ENCODE data around the gene XG. TPM values are rescaled to one million over a fixed set of nuclear protein-coding genes. Genes with fewer than 3 reads are reported as not detected.
"Not testable (repeated sequence)": the region's sequence is repeated elsewhere in the genome, so short reads cannot be mapped to it uniquely, and the experiment has no call there.

The XG gene
- polyA plus RNA-seq, 4 donors: 0.24 to 0.56 (median 0.31) TPM

GRCh38 chrX:2774776-2775175 lies 22.9 kb downstream of the XG start:
- DNase-seq (ENCODE audit: low read depth in 4 of 4, low spot score in 3 of 4): no peak

GRCh38 chrX:2780472-2781225 lies 28.8 kb downstream of the XG start:
- not testable (repeated sequence) for DNase-seq (ENCODE audit: low read depth in 4 of 4, low spot score in 3 of 4)

- DNase-seq (ENCODE audit: low read depth in 4 of 4, low spot score in 3 of 4): no peak
Measured at GRCh38 chrX:2781226-2781571, 29.4 kb downstream of the XG start.

- DNase-seq (ENCODE audit: low read depth in 4 of 4, low spot score in 3 of 4): no peak
Measured at GRCh38 chrX:2781698-2782097, 29.9 kb downstream of the XG start.

- no peak for DNase-seq (ENCODE audit: low read depth in 4 of 4, low spot score in 3 of 4)
Measured at GRCh38 chrX:2782171-2782570, 30.3 kb downstream of the XG start.

GRCh38 chrX:2782778-2783177 lies 30.9 kb downstream of the XG start:
- DNase-seq (ENCODE audit: low read depth in 4 of 4, low spot score in 3 of 4): no peak

GRCh38 chrX:2784026-2784425 lies 32.2 kb downstream of the XG start:
- no peak for DNase-seq (ENCODE audit: low read depth in 4 of 4, low spot score in 3 of 4)

GRCh38 chrX:2785538-2785937 lies 33.7 kb downstream of the XG start:
- no peak for DNase-seq (ENCODE audit: low read depth in 4 of 4, low spot score in 3 of 4)

GRCh38 chrX:2788980-2789379 lies 37.1 kb downstream of the XG start:
- DNase-seq (ENCODE audit: low read depth in 4 of 4, low spot score in 3 of 4): no peak

- DNase-seq (ENCODE audit: low read depth in 4 of 4, low spot score in 3 of 4): no peak
Measured at GRCh38 chrX:2789569-2789968, 37.7 kb downstream of the XG start.

GRCh38 chrX:2793752-2794151 lies 41.9 kb downstream of the XG start:
- DNase-seq (ENCODE audit: low read depth in 4 of 4, low spot score in 3 of 4): no peak

- no peak for DNase-seq (ENCODE audit: low read depth in 4 of 4, low spot score in 3 of 4)
Measured at GRCh38 chrX:2794336-2794735, 42.5 kb downstream of the XG start.

GRCh38 chrX:2796808-2797207 lies 45.0 kb downstream of the XG start:
- not testable (repeated sequence) for DNase-seq (ENCODE audit: low read depth in 4 of 4, low spot score in 3 of 4)

- no peak for DNase-seq (ENCODE audit: low read depth in 4 of 4, low spot score in 3 of 4)
Measured at GRCh38 chrX:2799369-2799768, 47.5 kb downstream of the XG start.

- DNase-seq (ENCODE audit: low read depth in 4 of 4, low spot score in 3 of 4): not testable (repeated sequence)
Measured at GRCh38 chrX:2799980-2800379, 48.1 kb downstream of the XG start.

- DNase-seq (ENCODE audit: low read depth in 4 of 4, low spot score in 3 of 4): no peak
Measured at GRCh38 chrX:2801223-2801622, 49.4 kb downstream of the XG start.

- DNase-seq (ENCODE audit: low read depth in 4 of 4, low spot score in 3 of 4): not testable (repeated sequence)
Measured at GRCh38 chrX:2802376-2803090, 50.7 kb downstream of the XG start.

- DNase-seq (ENCODE audit: low read depth in 4 of 4, low spot score in 3 of 4): not testable (repeated sequence)
Measured at GRCh38 chrX:2803486-2803885, 51.6 kb downstream of the XG start.

GRCh38 chrX:2804106-2804843 lies 52.4 kb downstream of the XG start:
- DNase-seq (ENCODE audit: low read depth in 4 of 4, low spot score in 3 of 4): not testable (repeated sequence)

GRCh38 chrX:2804858-2805257 lies 53.0 kb downstream of the XG start:
- not testable (repeated sequence) for DNase-seq (ENCODE audit: low read depth in 4 of 4, low spot score in 3 of 4)

GRCh38 chrX:2811271-2811670 lies 59.4 kb downstream of the XG start:
- no peak for DNase-seq (ENCODE audit: low read depth in 4 of 4, low spot score in 3 of 4)
